Measurements from ENCODE around the gene SLC35F3. TPM values are rescaled to one million over a fixed set of nuclear protein-coding genes. Genes with fewer than 3 reads are reported as not detected.

The SLC35F3 gene
- total RNA-seq, 4 donors from 2014 or later = 1.7 TPM; not detected in 3

- no peak for TF ChIP-seq CTCF (IDR thresholded peaks at IDR 0.05)
- no peak for TF ChIP-seq POLR2A (IDR thresholded peaks at IDR 0.05)
- no peaks in the 10 kb centered on the region for H3K36me3 ChIP-seq
- no peak for DNase-seq
- no peaks in the 10 kb centered on the region for H3K4me1 ChIP-seq
- no peaks in the 10 kb centered on the region for H3K9me3 ChIP-seq
- H3K27me3 ChIP-seq = no peaks in the 10 kb centered on the region
- H3K27ac ChIP-seq = no peak overlapping the region
- no peak overlapping the region for H3K4me3 ChIP-seq
Observed at GRCh38 chr1:234229581-234230387, 325.3 kb downstream of the SLC35F3 start.

- no peak overlapping the region for H3K27ac ChIP-seq
- no peak overlapping the region for H3K4me3 ChIP-seq
- no peak for TF ChIP-seq POLR2A (IDR thresholded peaks at IDR 0.05)
- TF ChIP-seq CTCF (IDR thresholded peaks at IDR 0.05) = no peak
- DNase-seq = no peak
- H3K4me1 ChIP-seq = no peaks in the 10 kb centered on the region
- H3K36me3 ChIP-seq = no peaks in the 10 kb centered on the region
- H3K27me3 ChIP-seq = no peaks in the 10 kb centered on the region
- H3K9me3 ChIP-seq = no peaks in the 10 kb centered on the region
Observed at GRCh38 chr1:234230414-234230862, 326.0 kb downstream of the SLC35F3 start.

GRCh38 chr1:234231061-234231892 is 326.8 kb downstream of the SLC35F3 start:
- TF ChIP-seq POLR2A (IDR thresholded peaks at IDR 0.05) = no peak
- TF ChIP-seq CTCF (IDR thresholded peaks at IDR 0.05) = no peak

GRCh38 chr1:234231893-234232276 is 327.4 kb downstream of the SLC35F3 start:
- no peaks in the 10 kb centered on the region for H3K9me3 ChIP-seq
- no peaks in the 10 kb centered on the region for H3K36me3 ChIP-seq
- no peaks in the 10 kb centered on the region for H3K27me3 ChIP-seq
- no peak overlapping the region for H3K27ac ChIP-seq
- H3K4me3 ChIP-seq = no peak overlapping the region
- TF ChIP-seq CTCF (IDR thresholded peaks at IDR 0.05) (no peak), POLR2A (IDR thresholded peaks at IDR 0.05) (no peak)
- no peaks in the 10 kb centered on the region for H3K4me1 ChIP-seq
- DNase-seq = no peak

More at GRCh38 chr1:234231061-234231892, 326.8 kb downstream of the SLC35F3 start:
- Histone ChIP-seq H3K4me1 (no peaks in the 10 kb centered on the region), H3K27me3 (no peaks in the 10 kb centered on the region), H3K27ac (no peak overlapping the region), H3K36me3 (no peaks in the 10 kb centered on the region), H3K9me3 (no peaks in the 10 kb centered on the region), H3K4me3 (no peak overlapping the region)
- no peak for DNase-seq

GRCh38 chr1:234234199-234234598 is 329.7 kb downstream of the SLC35F3 start:
- TF ChIP-seq CTCF (IDR thresholded peaks at IDR 0.05) (no peak), POLR2A (IDR thresholded peaks at IDR 0.05) (no peak)
- H3K27me3 ChIP-seq = no peaks in the 10 kb centered on the region
- DNase-seq = no peak
- H3K9me3 ChIP-seq = no peaks in the 10 kb centered on the region
- H3K4me1 ChIP-seq = no peaks in the 10 kb centered on the region
- no peaks in the 10 kb centered on the region for H3K36me3 ChIP-seq
- H3K4me3 ChIP-seq = no peak overlapping the region
- H3K27ac ChIP-seq = no peak overlapping the region

All from Peyer's patch (tissue), 4 donors.